Stomach (tissue), 4 donors: ENCODE results near the gene LYRM4.

Source experiments
- EP300 ChIP-seq: sonication (generic); formaldehyde crosslinking; IDR thresholded peaks from one replicate; pipeline ENCODE4 v1.6.1; 2017; ENCODE audit warnings: antibody characterized with exemption
- POLR2AphosphoS5 ChIP-seq, 3 donors: sonication (generic); formaldehyde crosslinking; IDR thresholded peaks; one replicate each; pipeline ENCODE4 v1.6.1; 2016; ENCODE audit warnings: antibody characterized with exemption in 3 of 3

DNA sequence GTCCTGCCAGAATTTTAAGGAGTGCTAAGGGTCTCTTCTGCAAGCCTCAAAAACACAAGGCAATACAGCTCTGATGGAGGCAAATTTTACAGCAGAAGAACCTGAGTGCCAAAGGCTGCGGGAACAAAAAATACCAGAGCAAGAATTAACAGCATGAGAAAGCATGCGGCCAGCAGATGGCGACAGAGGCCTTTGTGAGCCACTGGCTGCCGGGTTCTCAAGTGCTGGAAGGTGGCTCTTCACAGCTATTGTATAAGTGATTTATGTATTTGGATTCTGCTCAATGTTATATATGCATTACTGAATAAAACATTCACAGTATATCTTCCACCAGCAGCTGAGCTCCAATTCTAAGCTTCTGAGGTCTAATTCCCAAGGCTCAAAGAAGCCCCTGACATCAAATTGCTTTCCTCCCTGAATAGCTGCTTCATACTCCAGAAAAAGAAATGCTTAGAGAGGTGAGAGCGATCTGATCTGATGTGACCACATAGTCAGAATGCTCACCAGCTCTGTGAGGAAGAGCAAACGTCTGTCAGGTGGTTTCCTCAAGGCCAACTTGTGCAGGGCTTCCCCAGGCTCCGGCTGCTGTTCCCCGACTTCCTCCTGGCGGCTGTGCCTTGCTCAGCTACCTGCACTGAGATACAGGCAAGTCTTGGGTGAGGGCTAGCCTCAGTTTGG is 117.0 kb downstream of the LYRM4 start:
- TF ChIP-seq EP300 (no peak), POLR2AphosphoS5 (IDR thresholded peaks at IDR 0.05) (no peak)
